HCT116 (cell line): ENCODE results near the gene TMEM41A. TPM values are rescaled to one million over a fixed set of nuclear protein-coding genes. Genes with fewer than 3 reads are reported as not detected.

Source experiments
- ATAC-seq: fragments of 200-7000 bp; cut with Tn5 transposase; 2 replicates; pipeline ENCODE4 v1.9.1; 2020; ENCODE audit warnings: mild to moderate bottlenecking, moderate library complexity
- BruUV-seq: library from RNA; stranded (reverse); fragments of 400-500 nt; replicated peaks from 2 replicates; lab custom pipeline; 2021; lab: Mats Ljungman, UMichigan
- CTCF ChIA-PET: fragments of 300-600 bp; sonication (Branson Sonifier 250); formaldehyde crosslinking; loops from one replicate; lab custom pipeline; 2021; ENCODE audit warnings: antibody characterized with exemption; lab: Charles Lee
- POLR2A ChIA-PET: fragments of 300-600, 350-600 bp; sonication (Branson Sonifier 250); formaldehyde crosslinking; loops from one replicate; lab custom pipeline; 2021; ENCODE audit warnings: antibody characterized with exemption; lab: Charles Lee
- RAD21 ChIA-PET, 2 experiments: fragments of 300-600 bp; sonication (Branson Sonifier 250); formaldehyde crosslinking; loops; one replicate each; lab custom pipeline; 2023; ENCODE audit warnings: low total read pairs in 2 of 2; ENCODE audit not compliant: uncharacterized antibody in 2 of 2, unreplicated experiment in 2 of 2, low non-redundant PET in 1 of 2; lab: Charles Lee
- DNase-seq: peaks from one replicate; pipeline ENCODE4 v3.0.0-alpha.2; 2010; ENCODE audit warnings: low read depth, low spot score
- H2AFZ ChIP-seq: fragments of 200-600 bp; shearing (Covaris generic), sonication (generic); 2 replicates; pipeline ENCODE4 v1.6.1; 2017; ENCODE audit warnings: low read depth, mixed run types, mixed read lengths, antibody characterized with exemption, low read length; ENCODE audit not compliant: poor library complexity, severe bottlenecking
- H3K27ac ChIP-seq: 2 replicates; pipeline ENCODE4 v1.5.1; 2012; ENCODE audit warnings: low read depth, low read length
- H3K27me3 ChIP-seq: fragments of 200-600 bp; sonication (generic); 2 replicates; pipeline ENCODE4 v1.6.1; 2016; ENCODE audit warnings: mixed run types, low read length, mixed read lengths; ENCODE audit not compliant: insufficient read depth
- H3K36me3 ChIP-seq, 2 experiments: fragments of 200-500 bp in 1 of 2; fragments of 200-600 bp in 1 of 2; sonication (Bioruptor generic) in 1 of 2; sonication (generic) in 1 of 2; 2 replicates each; pipeline versions ENCODE4 v1.5.1 to v1.6.1; 2014 to 2016; ENCODE audit warnings: low read length in 2 of 2, inconsistent platforms in 1 of 2, mixed read lengths in 1 of 2, mixed run types in 1 of 2; ENCODE audit not compliant: insufficient read depth in 2 of 2, control insufficient read depth in 1 of 2
- H3K4me1 ChIP-seq, 2 experiments: fragments of 200-600 bp in 1 of 2; sonication (generic) in 1 of 2; 2 replicates each; pipeline versions ENCODE4 v1.5.1 to v1.6.1; 2012 to 2017; ENCODE audit warnings: low read length in 2 of 2, inconsistent platforms in 1 of 2, mild to moderate bottlenecking in 1 of 2, mixed read lengths in 1 of 2, mixed run types in 1 of 2, moderate library complexity in 1 of 2; ENCODE audit not compliant: insufficient read depth in 2 of 2, control insufficient read depth in 1 of 2
- H3K4me2 ChIP-seq: fragments of 200-600 bp; sonication (generic); 2 replicates; pipeline ENCODE4 v1.6.1; 2017; ENCODE audit warnings: mixed run types, low read length, mixed read lengths
- H3K4me3 ChIP-seq, 2 experiments: fragments of 200-600 bp in 1 of 2; sonication (generic) in 1 of 2; replicated peaks in 1 of 2; 2 replicates each; pipeline ENCODE4 v1.5.1; 2011 to 2016; ENCODE audit warnings: low read length in 2 of 2, control low read depth in 1 of 2, low read depth in 1 of 2, mild to moderate bottlenecking in 1 of 2, mixed read lengths in 1 of 2, mixed run types in 1 of 2
- H3K79me2 ChIP-seq: fragments of 200-600 bp; sonication (generic); 2 replicates; pipeline ENCODE4 v1.6.1; 2017; ENCODE audit warnings: mild to moderate bottlenecking, mixed run types, low read length, moderate library complexity, mixed read lengths; ENCODE audit not compliant: insufficient read depth
- H3K9ac ChIP-seq: fragments of 200-600 bp; sonication (generic); 2 replicates; pipeline ENCODE4 v1.6.1; 2016; ENCODE audit warnings: low read length, mixed read lengths
- H3K9me2 ChIP-seq: fragments of 200-600 bp; sonication (generic), shearing (Covaris generic); 2 replicates; pipeline ENCODE4 v1.6.1; 2017; ENCODE audit warnings: mixed run types, mild to moderate bottlenecking, moderate library complexity; ENCODE audit not compliant: insufficient read depth
- H3K9me3 ChIP-seq, 2 experiments: fragments of 200-500 bp in 1 of 2; fragments of 200-600 bp in 1 of 2; sonication (Bioruptor generic) in 1 of 2; sonication (generic) in 1 of 2; 2 replicates each; pipeline ENCODE4 v1.6.1; 2014 to 2017; ENCODE audit warnings: low read length in 2 of 2, mixed read lengths in 2 of 2, inconsistent platforms in 1 of 2, low read depth in 1 of 2, mild to moderate bottlenecking in 1 of 2, mixed run types in 1 of 2, moderate library complexity in 1 of 2; ENCODE audit not compliant: control insufficient read depth in 1 of 2, insufficient read depth in 1 of 2
- H4K20me1 ChIP-seq: fragments of 200-600 bp; sonication (generic), shearing (Covaris generic); 2 replicates; pipeline ENCODE4 v1.6.1; 2017; ENCODE audit warnings: mixed run types, mild to moderate bottlenecking, moderate library complexity; ENCODE audit not compliant: insufficient read depth
- ATF3 ChIP-seq: IDR thresholded peaks from 2 replicates; pipeline ENCODE4 v1.6.1; 2012
- CBX3 ChIP-seq: IDR thresholded peaks from 2 replicates; pipeline ENCODE4 v1.6.1; 2012; ENCODE audit warnings: low read depth
- CEBPB ChIP-seq: IDR thresholded peaks from 2 replicates; pipeline ENCODE4 v1.6.1; 2012; ENCODE audit warnings: low read depth
- EZH2 ChIP-seq: fragments of 200-600 bp; sonication (generic); IDR thresholded peaks from 2 replicates; pipeline ENCODE4 v1.6.1; 2017; ENCODE audit warnings: antibody characterized with exemption, mixed run types
- EZH2phosphoT487 ChIP-seq: fragments of 200-600 bp; IDR thresholded peaks from 2 replicates; pipeline ENCODE4 v1.6.1; 2018; ENCODE audit warnings: antibody characterized with exemption, borderline replicate concordance
- FOSL1 ChIP-seq: IDR thresholded peaks from 2 replicates; pipeline ENCODE4 v1.6.1; 2012; ENCODE audit warnings: low read depth
- JUND ChIP-seq: IDR thresholded peaks from 2 replicates; pipeline ENCODE4 v1.6.1; 2012
- POLR2A ChIP-seq: IDR thresholded peaks from 2 replicates; pipeline ENCODE4 v1.7.0; 2011; ENCODE audit warnings: borderline replicate concordance; ENCODE audit not compliant: insufficient read depth, insufficient read length; ENCODE audit errors: extremely low read depth
- RAD21 ChIP-seq: IDR thresholded peaks from 2 replicates; pipeline ENCODE4 v1.6.1; 2012; ENCODE audit warnings: low read depth, mild to moderate bottlenecking
- SIN3A ChIP-seq: IDR thresholded peaks from 2 replicates; pipeline ENCODE4 v1.6.1; 2012; ENCODE audit warnings: low read depth
- SP1 ChIP-seq: IDR thresholded peaks from 2 replicates; pipeline ENCODE4 v1.6.1; 2012; ENCODE audit warnings: low read depth
- SRF ChIP-seq: IDR thresholded peaks from 2 replicates; pipeline ENCODE4 v1.6.1; 2012; ENCODE audit warnings: low read depth
- TCF7L2 ChIP-seq: IDR thresholded peaks from 2 replicates; pipeline ENCODE4 v1.7.0; 2011; ENCODE audit warnings: borderline replicate concordance, inconsistent platforms; ENCODE audit not compliant: insufficient read depth, insufficient read length; ENCODE audit errors: extremely low read depth
- YY1 ChIP-seq: IDR thresholded peaks from 2 replicates; pipeline ENCODE4 v1.6.1; 2011; ENCODE audit warnings: low read length, low read depth, moderate library complexity, mild to moderate bottlenecking; ENCODE audit not compliant: insufficient replicate concordance; ENCODE audit errors: extremely low read depth
- ZFX ChIP-seq: fragments of 450-650 bp; IDR thresholded peaks from 2 replicates; pipeline ENCODE4 v1.6.1; 2017
- ZNF274 ChIP-seq: fragments of 200-500 bp; sonication (Bioruptor generic); IDR thresholded peaks from 2 replicates; pipeline ENCODE4 v1.6.1; 2014; ENCODE audit warnings: mild to moderate bottlenecking, low read depth, low read length, inconsistent platforms
- intact Hi-C: fragments of 100-400 bp; cut with micrococcal nuclease; formaldehyde crosslinking; loops from 2 replicates; pipeline ENCODE4 v1.10.0; 2022
- total RNA-seq: library from RNA; stranded (reverse); gene quantifications from one replicate; pipeline ENCODE4 v1.2.1, GENCODE V29; 2021; ENCODE audit not compliant: unreplicated experiment
- TF ChIP-seq, protein P1 (sequence below): IDR thresholded peaks from 2 replicates; pipeline ENCODE4 v1.6.1; 2011; ENCODE audit warnings: mild to moderate bottlenecking, low read length, moderate library complexity; ENCODE audit not compliant: insufficient replicate concordance; ENCODE audit errors: extremely low read depth
- TF ChIP-seq, protein P2 (sequence below): IDR thresholded peaks from 2 replicates; pipeline ENCODE4 v1.6.1; 2012; ENCODE audit warnings: low read depth
- TF ChIP-seq, protein P3 (sequence below), 3 experiments: fragments of 200-600 bp in 1 of 3; sonication (generic) in 1 of 3; IDR thresholded peaks in 2 of 3; conservative IDR thresholded peaks in 1 of 3; 2 replicates each; pipeline ENCODE4 v1.5.1; 2012 to 2017; ENCODE audit warnings: low read depth in 2 of 3, low read length in 2 of 3, antibody characterized with exemption in 1 of 3, borderline replicate concordance in 1 of 3, control low read depth in 1 of 3, mild to moderate bottlenecking in 1 of 3, mixed read lengths in 1 of 3, mixed run types in 1 of 3, moderate library complexity in 1 of 3; ENCODE audit not compliant: insufficient read depth in 1 of 3

The TMEM41A gene
- total RNA-seq, 1 experiment from 2014 or later: 25.4 TPM

DNA sequence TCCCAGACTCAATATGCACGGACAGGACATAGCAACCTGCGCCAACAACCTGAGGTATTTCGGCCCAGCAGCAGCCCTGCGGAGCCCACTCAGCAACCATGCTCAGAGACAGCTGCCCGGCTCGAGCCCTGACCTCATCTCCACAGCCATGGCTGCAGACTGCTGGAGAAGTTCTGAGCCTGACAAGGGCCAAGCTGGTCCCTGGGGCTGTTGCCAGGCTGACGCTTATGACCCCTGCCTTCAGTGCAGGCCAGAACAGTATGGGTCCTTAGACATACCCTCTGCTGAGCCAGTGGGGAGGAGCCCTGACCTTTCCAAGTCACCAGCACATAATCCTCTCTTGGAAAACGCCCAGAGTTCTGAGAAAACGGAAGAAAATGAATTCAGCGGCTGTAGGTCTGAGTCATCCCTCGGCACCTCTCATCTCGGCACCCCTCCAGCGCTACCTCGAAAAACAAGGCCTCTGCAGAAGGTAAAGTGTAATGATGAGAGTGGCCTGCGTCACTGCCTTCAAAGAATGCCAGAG, 25.5 kb downstream of the TMEM41A start:
- CTCF ChIA-PET: interaction anchor here (1.2 kb wide), 1 partner anchor 13 kb away, joined by 3 read pairs; no protein-coding TSS in a partner anchor
- intact Hi-C loops: loop anchor here (5.0 kb wide), 1 partner anchor 84 kb away; no protein-coding TSS in a partner anchor
- Histone ChIP-seq H3K9me2 (no peaks in the 10 kb centered on the region), H3K27me3 (no peaks in the 10 kb centered on the region), H4K20me1 (no peaks in the 10 kb centered on the region), H3K4me1 (peaks cover 42 to 57% of the 10 kb centered on the region in 2 experiments), H2AFZ (no peak overlapping the region), H3K9me3 (no peaks in the 10 kb centered on the region), H3K4me2 (peak overlapping the region; percentile 74), H3K36me3 (no peaks in the 10 kb centered on the region), H3K27ac (peak overlapping the region; percentile 56), H3K9ac (0 out of 2 replicates have a peak overlapping the region, but pooled peaks have one; percentile 14), H3K4me3 (peak overlapping the region in 1 of 2 experiments; percentile 33; a peak in 1 of 4 replicates), H3K79me2 (no peaks in the 10 kb centered on the region)
- DNase-seq (peak; percentile 93), ATAC-seq (peak; percentile 91)
- POLR2A ChIA-PET: no interaction called here
- RAD21 ChIA-PET: interaction anchor here in 1 of 2 experiments (0.6 kb wide), 1 partner anchor 102 kb away, joined by 7 read pairs; no protein-coding TSS in a partner anchor
- BruUV-seq: no TSS peak
- TF ChIP-seq, protein P1, sequence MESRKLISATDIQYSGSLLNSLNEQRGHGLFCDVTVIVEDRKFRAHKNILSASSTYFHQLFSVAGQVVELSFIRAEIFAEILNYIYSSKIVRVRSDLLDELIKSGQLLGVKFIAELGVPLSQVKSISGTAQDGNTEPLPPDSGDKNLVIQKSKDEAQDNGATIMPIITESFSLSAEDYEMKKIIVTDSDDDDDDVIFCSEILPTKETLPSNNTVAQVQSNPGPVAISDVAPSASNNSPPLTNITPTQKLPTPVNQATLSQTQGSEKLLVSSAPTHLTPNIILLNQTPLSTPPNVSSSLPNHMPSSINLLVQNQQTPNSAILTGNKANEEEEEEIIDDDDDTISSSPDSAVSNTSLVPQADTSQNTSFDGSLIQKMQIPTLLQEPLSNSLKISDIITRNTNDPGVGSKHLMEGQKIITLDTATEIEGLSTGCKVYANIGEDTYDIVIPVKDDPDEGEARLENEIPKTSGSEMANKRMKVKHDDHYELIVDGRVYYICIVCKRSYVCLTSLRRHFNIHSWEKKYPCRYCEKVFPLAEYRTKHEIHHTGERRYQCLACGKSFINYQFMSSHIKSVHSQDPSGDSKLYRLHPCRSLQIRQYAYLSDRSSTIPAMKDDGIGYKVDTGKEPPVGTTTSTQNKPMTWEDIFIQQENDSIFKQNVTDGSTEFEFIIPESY: no peak
- TF ChIP-seq YY1: peak; percentile 67
- peak; percentile 63; the same call in 1 of the 2 replicates for TF ChIP-seq ATF3
- TF ChIP-seq SIN3A: peak; percentile 83
- no peak for TF ChIP-seq EZH2phosphoT487
- TF ChIP-seq EZH2: no peak
- peak; percentile 95 for TF ChIP-seq SP1
- no peak for TF ChIP-seq POLR2A
- TF ChIP-seq CBX3: peak; percentile 88
- TF ChIP-seq ZFX: 0 out of 2 replicates have a peak, but pooled peaks have one; percentile 18
- TF ChIP-seq RAD21: peak; percentile 28; the same call in 1 of the 2 replicates
- TF ChIP-seq JUND: peak; percentile 96
- TF ChIP-seq, protein P2, sequence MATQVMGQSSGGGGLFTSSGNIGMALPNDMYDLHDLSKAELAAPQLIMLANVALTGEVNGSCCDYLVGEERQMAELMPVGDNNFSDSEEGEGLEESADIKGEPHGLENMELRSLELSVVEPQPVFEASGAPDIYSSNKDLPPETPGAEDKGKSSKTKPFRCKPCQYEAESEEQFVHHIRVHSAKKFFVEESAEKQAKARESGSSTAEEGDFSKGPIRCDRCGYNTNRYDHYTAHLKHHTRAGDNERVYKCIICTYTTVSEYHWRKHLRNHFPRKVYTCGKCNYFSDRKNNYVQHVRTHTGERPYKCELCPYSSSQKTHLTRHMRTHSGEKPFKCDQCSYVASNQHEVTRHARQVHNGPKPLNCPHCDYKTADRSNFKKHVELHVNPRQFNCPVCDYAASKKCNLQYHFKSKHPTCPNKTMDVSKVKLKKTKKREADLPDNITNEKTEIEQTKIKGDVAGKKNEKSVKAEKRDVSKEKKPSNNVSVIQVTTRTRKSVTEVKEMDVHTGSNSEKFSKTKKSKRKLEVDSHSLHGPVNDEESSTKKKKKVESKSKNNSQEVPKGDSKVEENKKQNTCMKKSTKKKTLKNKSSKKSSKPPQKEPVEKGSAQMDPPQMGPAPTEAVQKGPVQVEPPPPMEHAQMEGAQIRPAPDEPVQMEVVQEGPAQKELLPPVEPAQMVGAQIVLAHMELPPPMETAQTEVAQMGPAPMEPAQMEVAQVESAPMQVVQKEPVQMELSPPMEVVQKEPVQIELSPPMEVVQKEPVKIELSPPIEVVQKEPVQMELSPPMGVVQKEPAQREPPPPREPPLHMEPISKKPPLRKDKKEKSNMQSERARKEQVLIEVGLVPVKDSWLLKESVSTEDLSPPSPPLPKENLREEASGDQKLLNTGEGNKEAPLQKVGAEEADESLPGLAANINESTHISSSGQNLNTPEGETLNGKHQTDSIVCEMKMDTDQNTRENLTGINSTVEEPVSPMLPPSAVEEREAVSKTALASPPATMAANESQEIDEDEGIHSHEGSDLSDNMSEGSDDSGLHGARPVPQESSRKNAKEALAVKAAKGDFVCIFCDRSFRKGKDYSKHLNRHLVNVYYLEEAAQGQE: no peak
- TF ChIP-seq FOSL1: peak; percentile 96
- TF ChIP-seq ZNF274: no peak
- TF ChIP-seq SRF: peak; percentile 74
- TF ChIP-seq CEBPB: peak; percentile 74; the same call in 1 of the 2 replicates
- TF ChIP-seq, protein P3, sequence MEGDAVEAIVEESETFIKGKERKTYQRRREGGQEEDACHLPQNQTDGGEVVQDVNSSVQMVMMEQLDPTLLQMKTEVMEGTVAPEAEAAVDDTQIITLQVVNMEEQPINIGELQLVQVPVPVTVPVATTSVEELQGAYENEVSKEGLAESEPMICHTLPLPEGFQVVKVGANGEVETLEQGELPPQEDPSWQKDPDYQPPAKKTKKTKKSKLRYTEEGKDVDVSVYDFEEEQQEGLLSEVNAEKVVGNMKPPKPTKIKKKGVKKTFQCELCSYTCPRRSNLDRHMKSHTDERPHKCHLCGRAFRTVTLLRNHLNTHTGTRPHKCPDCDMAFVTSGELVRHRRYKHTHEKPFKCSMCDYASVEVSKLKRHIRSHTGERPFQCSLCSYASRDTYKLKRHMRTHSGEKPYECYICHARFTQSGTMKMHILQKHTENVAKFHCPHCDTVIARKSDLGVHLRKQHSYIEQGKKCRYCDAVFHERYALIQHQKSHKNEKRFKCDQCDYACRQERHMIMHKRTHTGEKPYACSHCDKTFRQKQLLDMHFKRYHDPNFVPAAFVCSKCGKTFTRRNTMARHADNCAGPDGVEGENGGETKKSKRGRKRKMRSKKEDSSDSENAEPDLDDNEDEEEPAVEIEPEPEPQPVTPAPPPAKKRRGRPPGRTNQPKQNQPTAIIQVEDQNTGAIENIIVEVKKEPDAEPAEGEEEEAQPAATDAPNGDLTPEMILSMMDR (IDR thresholded peaks at IDR 0.05 in 2 of 3, conservative IDR thresholded peaks at IDR 0.05 in 1 of 3; ENCODE audit: borderline replicate concordance in 1 of 3, insufficient read depth in 1 of 3, low read depth in 2 of 3, low read length in 2 of 3): no peak
- peak; percentile 96 for TF ChIP-seq TCF7L2
